Uterus (tissue), 4 donors: ENCODE results near the gene MAP1LC3B2. TPM values are rescaled to one million over a fixed set of nuclear protein-coding genes. Genes with fewer than 3 reads are reported as not detected.

Source experiments
- DNase-seq, 2 donors: peaks; one replicate each; pipeline ENCODE4 v3.0.0-alpha.2; 2019 to 2020
- H3K27ac ChIP-seq, 2 donors: fragments of 200-600 bp; sonication (generic); 1 replicate in 1 of 2; 2 replicates in 1 of 2; pipeline ENCODE4 v1.5.1; 2016 to 2018
- H3K27me3 ChIP-seq, 2 donors: fragments of 200-600 bp; sonication (generic); one replicate each; pipeline ENCODE4 v1.5.1; 2018 to 2019; ENCODE audit warnings: control low read depth in 1 of 2
- H3K36me3 ChIP-seq, 2 donors: fragments of 200-600 bp; sonication (generic); one replicate each; pipeline ENCODE4 v1.5.1; 2019; ENCODE audit warnings: control low read depth in 1 of 2
- H3K4me1 ChIP-seq, 2 donors: fragments of 200-600 bp; sonication (generic); one replicate each; pipeline ENCODE4 v1.5.1; 2018 to 2019; ENCODE audit warnings: control low read depth in 1 of 2
- H3K4me3 ChIP-seq, 2 donors: fragments of 200-600 bp; sonication (generic); 1 replicate in 1 of 2; 2 replicates in 1 of 2; pipeline ENCODE4 v1.5.1; 2018 to 2019; ENCODE audit warnings: mild to moderate bottlenecking in 1 of 2
- H3K9me3 ChIP-seq, 2 donors: fragments of 200-600 bp; sonication (generic); one replicate each; pipeline ENCODE4 v1.5.1; 2019; ENCODE audit warnings: control low read depth in 1 of 2
- CTCF ChIP-seq, 4 experiments: fragments of 200-600 bp in 2 of 4; fragments of 450-650 bp in 2 of 4; sonication (generic) in 2 of 4; IDR thresholded peaks; one replicate each; pipeline ENCODE4 v1.5.1; 2016 to 2019; ENCODE audit warnings: antibody characterized with exemption in 4 of 4, mild to moderate bottlenecking in 2 of 4, moderate library complexity in 1 of 4
- POLR2A ChIP-seq, 2 donors: fragments of 450-650 bp; IDR thresholded peaks; one replicate each; pipeline ENCODE4 v1.6.1; 2016; ENCODE audit warnings: antibody characterized with exemption in 2 of 2, mild to moderate bottlenecking in 1 of 2, moderate library complexity in 1 of 2
- intact Hi-C: fragments of 100-400 bp; cut with DNase I; formaldehyde crosslinking; loops from one replicate; pipeline ENCODE4 v1.15.1; 2023; ENCODE audit warnings: low total_unique reads
- total RNA-seq, 4 donors: library from RNA; depleted of rRNA in 3 of 4; stranded (reverse); fragments of >200 nt in 3 of 4; gene quantifications; one replicate each; pipeline versions ENCODE4 v1.1.0 to v1.2.4, GENCODE V29; 2014 to 2023
- donor health status: DM: yes; HTN: yes; CAD: no.

MAP1LC3B2 gene
- total RNA-seq, 4 donors from 2014 or later = 1.8 to 3.6 TPM; not detected in 2

GRCh38 chr12:116592731-116593130 is 33.5 kb downstream of the MAP1LC3B2 start:
- no peak for DNase-seq
- no peak overlapping the region for H3K4me3 ChIP-seq
- H3K4me1 ChIP-seq = peaks cover 0 to 7% of the 10 kb centered on the region in 2 donors
- no peaks in the 10 kb centered on the region for H3K9me3 ChIP-seq
- intact Hi-C loops = loop anchor here (10.0 kb wide), 3 partner anchors 58 to 588 kb away; partner anchors contain the start of gene MED13L
- no peak for TF ChIP-seq POLR2A (IDR thresholded peaks at IDR 0.05)
- TF ChIP-seq CTCF (IDR thresholded peaks at IDR 0.05) = no peak
- H3K27me3 ChIP-seq = no peaks in the 10 kb centered on the region
- peak overlapping the region; percentile 69 to 70 for H3K27ac ChIP-seq
- no peaks in the 10 kb centered on the region for H3K36me3 ChIP-seq

GRCh38 chr12:116594325-116595038 is 35.3 kb downstream of the MAP1LC3B2 start:
- Histone ChIP-seq H3K9me3 (no peaks in the 10 kb centered on the region), H3K36me3 (no peaks in the 10 kb centered on the region), H3K27ac (no peak overlapping the region), H3K4me1 (peaks cover 0 to 7% of the 10 kb centered on the region in 2 donors), H3K27me3 (no peaks in the 10 kb centered on the region), H3K4me3 (no peak overlapping the region)
- DNase-seq = no peak
- intact Hi-C loops = loop anchor here (10.0 kb wide), 3 partner anchors 60 to 590 kb away; partner anchors contain the start of gene MED13L
- no peak for TF ChIP-seq POLR2A (IDR thresholded peaks at IDR 0.05)
- no peak for TF ChIP-seq CTCF (IDR thresholded peaks at IDR 0.05)

- no peaks in the 10 kb centered on the region for H3K27me3 ChIP-seq
- no peaks in the 10 kb centered on the region for H3K36me3 ChIP-seq
- peaks cover 0 to 11% of the 10 kb centered on the region in 2 donors for H3K4me1 ChIP-seq
- no peak overlapping the region for H3K4me3 ChIP-seq
- intact Hi-C loops = loop anchor here (10.0 kb wide), 3 partner anchors 60 to 590 kb away; partner anchors contain the start of gene MED13L
- no peak overlapping the region for H3K27ac ChIP-seq
- H3K9me3 ChIP-seq = no peaks in the 10 kb centered on the region
- DNase-seq = peak in 1 of 2 donors; percentile 29
- TF ChIP-seq CTCF (IDR thresholded peaks at IDR 0.05) (no peak), POLR2A (IDR thresholded peaks at IDR 0.05) (no peak)
Measured at GRCh38 chr12:116595186-116595585, 36.0 kb downstream of the MAP1LC3B2 start.

- Histone ChIP-seq H3K27me3 (no peaks in the 10 kb centered on the region), H3K27ac (no peak overlapping the region), H3K36me3 (no peaks in the 10 kb centered on the region), H3K9me3 (no peaks in the 10 kb centered on the region), H3K4me1 (peaks cover 0 to 11% of the 10 kb centered on the region in 2 donors), H3K4me3 (no peak overlapping the region)
- intact Hi-C loops = loop anchor here (10.0 kb wide), 3 partner anchors 61 to 591 kb away; partner anchors contain the start of gene MED13L
- TF ChIP-seq POLR2A (IDR thresholded peaks at IDR 0.05) (no peak), CTCF (IDR thresholded peaks at IDR 0.05) (no peak)
- no peak for DNase-seq
Measured at GRCh38 chr12:116595672-116596071, 36.5 kb downstream of the MAP1LC3B2 start.

- TF ChIP-seq POLR2A (IDR thresholded peaks at IDR 0.05) (no peak), CTCF (IDR thresholded peaks at IDR 0.05) (no peak)
- Histone ChIP-seq H3K4me3 (no peak overlapping the region), H3K4me1 (peaks cover 0 to 7% of the 10 kb centered on the region in 2 donors), H3K27ac (peak overlapping the region; percentile 86 to 88), H3K9me3 (no peaks in the 10 kb centered on the region), H3K27me3 (no peaks in the 10 kb centered on the region), H3K36me3 (no peaks in the 10 kb centered on the region)
- no peak for DNase-seq
- intact Hi-C loops = loop anchor here (10.0 kb wide), 3 partner anchors 63 to 593 kb away; partner anchors contain the start of gene MED13L
Measured at GRCh38 chr12:116597886-116598285, 38.7 kb downstream of the MAP1LC3B2 start.
